Glutamatergic neuron (in vitro differentiated cells): ENCODE measurements around the gene RALGPS2. TPM values are rescaled to one million over a fixed set of nuclear protein-coding genes. Genes with fewer than 3 reads are reported as not detected.
"Not testable (repeated sequence)": the region's sequence is repeated elsewhere in the genome, so short reads cannot be mapped to it uniquely, and the experiment has no call there.

Experiments
- DNase-seq: peaks from one replicate; pipeline ENCODE4 v3.0.0; 2022
- H3K27ac Mint-ChIP-seq: one replicate; pipeline ENCODE4 v1.8.0; 2020; ENCODE audit warnings: mild to moderate bottlenecking, mixed read lengths, inconsistent platforms; ENCODE audit not compliant: unreplicated experiment
- H3K27me3 Mint-ChIP-seq: one replicate; pipeline ENCODE4 v1.8.0; 2020; ENCODE audit warnings: mild to moderate bottlenecking, moderate library complexity, mixed read lengths, inconsistent platforms; ENCODE audit not compliant: unreplicated experiment
- H3K36me3 Mint-ChIP-seq: one replicate; pipeline ENCODE4 v1.8.0; 2020; ENCODE audit warnings: mild to moderate bottlenecking, mixed read lengths, inconsistent platforms; ENCODE audit not compliant: unreplicated experiment
- H3K4me1 Mint-ChIP-seq: one replicate; pipeline ENCODE4 v1.8.0; 2020; ENCODE audit warnings: mild to moderate bottlenecking, low read depth, mixed read lengths, inconsistent platforms; ENCODE audit not compliant: unreplicated experiment
- H3K4me3 Mint-ChIP-seq: one replicate; pipeline ENCODE4 v1.8.0; 2020; ENCODE audit warnings: mild to moderate bottlenecking, mixed read lengths, inconsistent platforms; ENCODE audit not compliant: unreplicated experiment
- H3K9me3 Mint-ChIP-seq: one replicate; pipeline ENCODE4 v1.8.0; 2020; ENCODE audit warnings: mild to moderate bottlenecking, moderate library complexity, mixed read lengths, inconsistent platforms; ENCODE audit not compliant: unreplicated experiment
- total RNA-seq: library from RNA; stranded (reverse); fragmentation: NEBNext Ultra II Directional; extraction: Animal tissue kit (Norgen Biotek cat#: 25700); gene quantifications from one replicate; pipeline ENCODE4 v1.2.1, GENCODE V29; 2021; ENCODE audit not compliant: unreplicated experiment
- TF ChIP-seq, protein P1 (sequence below): fragments of 200-600 bp; sonication (generic); IDR thresholded peaks from one replicate; pipeline ENCODE4 v1.5.0; 2021; ENCODE audit not compliant: partially characterized antibody, unreplicated experiment

The RALGPS2 gene
- total RNA-seq, 1 donor from 2014 or later: 17.9 TPM

DNA sequence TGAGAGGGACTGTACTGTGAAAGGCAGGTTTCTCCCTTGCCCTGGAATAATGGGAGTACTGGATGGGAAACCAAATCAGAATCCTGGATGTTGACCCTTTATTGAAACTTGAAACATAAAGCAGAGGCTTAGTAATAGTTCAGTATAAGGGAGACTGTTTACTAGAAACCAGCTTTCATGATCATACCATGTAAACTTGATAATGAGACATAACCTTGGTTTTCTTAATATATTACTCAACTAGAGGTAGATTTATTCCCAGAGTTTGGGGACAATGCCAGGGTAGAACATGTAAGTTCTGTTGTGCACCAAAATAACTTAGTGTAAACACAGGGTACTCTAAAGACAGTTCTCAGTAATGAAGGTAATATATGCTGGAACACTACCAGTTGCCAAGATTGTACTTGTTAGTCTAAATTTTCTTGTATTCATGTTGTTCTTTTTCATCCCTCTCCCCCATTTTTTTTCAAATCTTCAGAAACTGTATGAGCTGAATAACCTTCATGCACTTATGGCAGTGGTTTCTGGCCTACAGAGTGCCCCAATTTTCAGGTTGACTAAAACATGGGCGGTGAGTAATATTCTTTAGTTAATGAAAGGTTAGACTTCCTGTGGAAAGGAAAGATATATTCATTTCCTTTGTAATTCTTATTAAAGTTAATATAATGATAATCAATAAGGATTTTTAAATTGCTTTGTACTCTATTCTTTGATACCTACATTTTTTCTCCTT is 96.3 kb downstream of the RALGPS2 start:
- Mint-ChIP-seq H3K4me1 (no peaks in the 10 kb centered on the region), H3K4me3 (no peak overlapping the region), H3K27me3 (no peaks in the 10 kb centered on the region), H3K36me3 (no peaks in the 10 kb centered on the region), H3K27ac (no peak overlapping the region), H3K9me3 (no peaks in the 10 kb centered on the region)
- TF ChIP-seq, protein P1, sequence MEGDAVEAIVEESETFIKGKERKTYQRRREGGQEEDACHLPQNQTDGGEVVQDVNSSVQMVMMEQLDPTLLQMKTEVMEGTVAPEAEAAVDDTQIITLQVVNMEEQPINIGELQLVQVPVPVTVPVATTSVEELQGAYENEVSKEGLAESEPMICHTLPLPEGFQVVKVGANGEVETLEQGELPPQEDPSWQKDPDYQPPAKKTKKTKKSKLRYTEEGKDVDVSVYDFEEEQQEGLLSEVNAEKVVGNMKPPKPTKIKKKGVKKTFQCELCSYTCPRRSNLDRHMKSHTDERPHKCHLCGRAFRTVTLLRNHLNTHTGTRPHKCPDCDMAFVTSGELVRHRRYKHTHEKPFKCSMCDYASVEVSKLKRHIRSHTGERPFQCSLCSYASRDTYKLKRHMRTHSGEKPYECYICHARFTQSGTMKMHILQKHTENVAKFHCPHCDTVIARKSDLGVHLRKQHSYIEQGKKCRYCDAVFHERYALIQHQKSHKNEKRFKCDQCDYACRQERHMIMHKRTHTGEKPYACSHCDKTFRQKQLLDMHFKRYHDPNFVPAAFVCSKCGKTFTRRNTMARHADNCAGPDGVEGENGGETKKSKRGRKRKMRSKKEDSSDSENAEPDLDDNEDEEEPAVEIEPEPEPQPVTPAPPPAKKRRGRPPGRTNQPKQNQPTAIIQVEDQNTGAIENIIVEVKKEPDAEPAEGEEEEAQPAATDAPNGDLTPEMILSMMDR: no peak
- no peak for DNase-seq

DNA sequence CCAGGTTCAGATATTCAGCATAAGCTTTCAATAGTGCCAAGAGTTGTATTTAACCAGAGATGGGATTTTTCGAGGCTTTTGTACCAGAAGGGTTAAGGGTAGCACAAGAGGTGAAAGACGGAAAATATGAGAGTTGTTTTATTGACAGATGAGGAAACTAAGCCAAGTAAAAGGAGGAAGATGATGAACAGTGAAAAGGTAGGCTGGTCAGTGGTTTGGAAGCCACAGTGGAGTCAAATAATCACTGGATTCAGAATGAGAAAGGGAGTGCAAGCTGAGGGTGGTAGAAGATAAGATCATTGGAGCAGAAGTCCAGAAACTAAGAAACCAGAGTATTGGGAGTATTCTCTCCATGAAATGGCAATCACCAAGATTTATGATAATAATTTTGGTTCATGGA is 100.1 kb downstream of the RALGPS2 start:
- Mint-ChIP-seq H3K4me1 (no peaks in the 10 kb centered on the region), H3K4me3 (no peak overlapping the region), H3K36me3 (peaks cover 8% of the 10 kb centered on the region), H3K27ac (no peak overlapping the region), H3K9me3 (no peaks in the 10 kb centered on the region), H3K27me3 (no peaks in the 10 kb centered on the region)
- TF ChIP-seq, protein P1: no peak
- DNase-seq: no peak

DNA sequence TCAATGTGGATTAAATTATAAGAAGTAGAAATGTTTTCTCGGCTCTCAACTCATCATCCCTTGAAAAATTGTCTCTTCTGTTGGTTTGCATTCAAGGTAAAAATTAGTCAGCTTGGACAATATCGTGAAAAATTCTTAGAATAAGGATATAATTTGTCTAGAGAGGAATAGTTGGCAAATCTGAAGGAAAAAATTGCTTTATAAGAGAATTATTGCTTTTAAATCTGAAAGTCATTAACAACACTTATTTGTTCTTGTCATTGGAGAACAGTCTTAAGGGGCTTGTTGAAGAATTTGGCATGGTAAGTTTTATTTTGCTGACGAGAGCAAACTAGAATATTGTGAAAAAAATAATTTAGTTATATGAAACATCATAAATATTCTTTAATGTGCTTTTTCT is 119.4 kb downstream of the RALGPS2 start:
- Mint-ChIP-seq H3K4me3 (no peak overlapping the region), H3K9me3 (no peaks in the 10 kb centered on the region), H3K27ac (no peak overlapping the region), H3K36me3 (peaks cover 3% of the 10 kb centered on the region), H3K4me1 (no peaks in the 10 kb centered on the region), H3K27me3 (peaks cover 2% of the 10 kb centered on the region)
- no peak for DNase-seq
- TF ChIP-seq, protein P1: no peak

DNA sequence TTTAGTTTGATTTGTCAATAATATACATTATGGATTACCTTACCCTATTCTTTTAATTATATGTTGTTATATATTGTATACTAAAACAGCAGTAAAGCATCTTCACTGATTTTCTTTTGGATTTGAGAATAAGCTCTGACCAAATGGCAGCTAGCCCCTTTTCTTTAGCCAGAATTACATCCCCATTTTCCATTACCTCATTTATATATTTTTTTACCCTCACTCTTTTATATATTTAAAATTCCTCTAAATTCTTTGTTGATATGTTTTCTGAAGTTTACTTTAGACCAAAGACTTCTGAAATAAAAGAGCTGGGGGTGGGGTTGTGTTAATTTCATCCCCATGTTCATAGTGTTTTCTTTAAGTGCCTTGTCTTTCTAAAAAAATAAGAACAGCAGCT is 121.3 kb downstream of the RALGPS2 start:
- DNase-seq: no peak
- no peaks in the 10 kb centered on the region for H3K36me3 Mint-ChIP-seq
- H3K4me1 Mint-ChIP-seq: no peaks in the 10 kb centered on the region
- H3K27ac Mint-ChIP-seq: no peak overlapping the region
- TF ChIP-seq, protein P1: no peak
- H3K27me3 Mint-ChIP-seq: no peaks in the 10 kb centered on the region
- H3K4me3 Mint-ChIP-seq: no peak overlapping the region
- no peaks in the 10 kb centered on the region for H3K9me3 Mint-ChIP-seq

DNA sequence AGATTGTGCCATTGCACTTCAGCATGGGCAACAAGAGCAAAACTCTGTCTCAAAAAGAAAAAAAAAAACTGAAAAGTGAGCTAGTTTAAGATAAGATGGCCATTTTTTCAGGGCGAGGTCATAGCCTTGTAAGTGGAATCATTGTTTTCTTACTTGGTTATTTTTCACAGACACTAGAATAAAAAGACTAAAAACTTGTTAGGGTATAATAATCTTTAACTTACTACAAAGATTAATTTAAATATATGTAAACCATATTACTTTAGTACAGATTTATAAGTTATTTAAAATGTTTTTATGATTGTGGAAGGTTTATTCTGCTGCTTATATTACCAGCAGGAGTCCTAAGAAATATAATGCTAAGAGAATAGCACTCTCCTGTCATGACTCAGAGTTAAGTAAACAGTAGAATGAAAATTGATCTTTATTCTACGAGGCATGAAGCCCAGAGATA is 122.4 kb downstream of the RALGPS2 start:
- H3K27ac Mint-ChIP-seq: no peak overlapping the region
- TF ChIP-seq, protein P1: no peak
- no peak overlapping the region for H3K4me3 Mint-ChIP-seq

DNA sequence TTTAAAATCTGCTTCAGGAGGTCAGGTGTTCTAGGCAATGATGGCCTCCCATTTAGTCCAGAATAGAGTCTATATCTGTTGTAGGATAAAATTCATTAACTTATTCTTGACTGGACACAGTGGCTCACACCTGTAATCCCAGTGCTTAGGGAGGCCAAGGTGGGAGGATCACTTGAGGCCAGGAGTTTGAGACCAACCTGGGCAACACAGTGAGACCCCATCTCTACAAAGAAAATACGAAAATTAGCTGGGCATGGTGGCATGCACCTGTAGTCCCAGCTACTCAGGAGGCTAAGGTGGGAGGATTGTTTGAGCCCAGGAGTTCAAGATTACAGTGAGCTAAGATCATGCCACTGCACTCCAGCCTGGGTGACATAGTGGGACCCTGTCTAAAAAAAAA is 122.9 kb downstream of the RALGPS2 start:
- not testable (repeated sequence) for H3K27ac Mint-ChIP-seq, H3K36me3 Mint-ChIP-seq, H3K4me1 Mint-ChIP-seq

More for the DNA sequence above, 122.4 kb downstream of the RALGPS2 start:
- no peak for DNase-seq
- Mint-ChIP-seq H3K36me3 (no peaks in the 10 kb centered on the region), H3K9me3 (no peaks in the 10 kb centered on the region), H3K27me3 (no peaks in the 10 kb centered on the region), H3K4me1 (no peaks in the 10 kb centered on the region)

More for the DNA sequence above, 122.9 kb downstream of the RALGPS2 start:
- not testable (repeated sequence) for H3K27me3 Mint-ChIP-seq, H3K4me3 Mint-ChIP-seq, DNase-seq, H3K9me3 Mint-ChIP-seq
